HL-60/S4 treated with retinoic acid at 250 ng/mL for 4 days and 3 days (cell line): Measurements from ENCODE around the gene ECHS1.
"Not testable (repeated sequence)": the region's sequence is repeated elsewhere in the genome, so short reads cannot be mapped to it uniquely, and the experiment has no call there.

Experiments used
- in situ Hi-C: fragments of 300-500 bp; cut with MboI; formaldehyde crosslinking; loops from 2 replicates; pipeline ENCODE4 v1.7.0; 2022; ENCODE audit warnings: low sequenced_read_pairs

The ECHS1 gene

GRCh38 chr10:133379152-133379800 is 6.1 kb upstream of the ECHS1 start, which contains the start of gene PAOX:
Gene PAOX, plus strand, starts transcription at chr10:133379262. Its CDS starts 55 bp downstream, at chr10:133379317.
- in situ Hi-C loops: no loop called here

GRCh38 chr10:133378251-133379096 is 5.3 kb upstream of the ECHS1 start:
- in situ Hi-C loops: no loop called here

GRCh38 chr10:133377818-133378250 is 4.7 kb upstream of the ECHS1 start:
- in situ Hi-C loops: no loop called here

- in situ Hi-C loops: no loop called here
These were observed 4.1 kb upstream of the ECHS1 start for GRCh38 chr10:133377025-133377817.

GRCh38 chr10:133376183-133376582 is 3.0 kb upstream of the ECHS1 start:
- in situ Hi-C loops: not testable (repeated sequence)

- in situ Hi-C loops: no loop called here
These were observed 2.4 kb upstream of the ECHS1 start for GRCh38 chr10:133375357-133376115.

- in situ Hi-C loops: no loop called here
These were observed 647 bp downstream of the ECHS1 start for GRCh38 chr10:133372507-133372906.

GRCh38 chr10:133370030-133370786 is 2.9 kb downstream of the ECHS1 start:
- in situ Hi-C loops: no loop called here

GRCh38 chr10:133368153-133368552 is 5.0 kb downstream of the ECHS1 start:
- in situ Hi-C loops: no loop called here

- in situ Hi-C loops: not testable (repeated sequence)
These were observed 5.7 kb downstream of the ECHS1 start for GRCh38 chr10:133367461-133367860.

- in situ Hi-C loops: no loop called here
These were observed 6.4 kb downstream of the ECHS1 start for GRCh38 chr10:133366751-133367150.

GRCh38 chr10:133366130-133366478 is 7.0 kb downstream of the ECHS1 start:
- in situ Hi-C loops: no loop called here

GRCh38 chr10:133365461-133366129 is 7.6 kb downstream of the ECHS1 start:
- in situ Hi-C loops: no loop called here

GRCh38 chr10:133364645-133365431 is 8.3 kb downstream of the ECHS1 start:
- in situ Hi-C loops: no loop called here

- in situ Hi-C loops: no loop called here
These were observed 10.3 kb downstream of the ECHS1 start for GRCh38 chr10:133362846-133363245.

GRCh38 chr10:133361773-133362441 is 11.2 kb downstream of the ECHS1 start:
- in situ Hi-C loops: no loop called here

- in situ Hi-C loops: no loop called here
These were observed 11.9 kb downstream of the ECHS1 start for GRCh38 chr10:133361227-133361626.

GRCh38 chr10:133359972-133360610 is 13.1 kb downstream of the ECHS1 start:
- in situ Hi-C loops: no loop called here
